ENCODE measurements around the gene RBM17.
A peak's percentile ranks its signal among the peaks of the same experiment; 100 is the strongest.
"Not testable (repeated sequence)": the region's sequence is repeated elsewhere in the genome, so short reads cannot be mapped to it uniquely, and the experiment has no call there.

RBM17 gene

GRCh38 chr10:6088721-6089333 is at the start of gene RBM17:
Gene RBM17, plus strand, starts transcription at chr10:6089034. Its CDS starts 8,032 bp downstream, at chr10:6097066.
- no peaks in the 10 kb centered on the region for H3K9me3 ChIP-seq (ENCODE audit: low read length)
- peak within 1 kb of the TSS; percentile 6; the same call in 1 of the 2 replicates for H2AFZ ChIP-seq (ENCODE audit: low read length)
- H3K9ac ChIP-seq (ENCODE audit: low read length) = peak within 1 kb of the TSS; percentile 84
- no peaks in the 10 kb centered on the region for H3K27me3 ChIP-seq (ENCODE audit: insufficient read depth, low read length)
- peak within 1 kb of the TSS; percentile 83 for H3K4me2 ChIP-seq (ENCODE audit: low read length)
- H3F3A ChIP-seq (ENCODE audit: insufficient read depth, low read length) = no peaks in the 10 kb centered on the region
- peaks cover 48% of the 10 kb centered on the region for H3K79me2 ChIP-seq (ENCODE audit: insufficient read depth, low read length)
- H3K4me1 ChIP-seq (ENCODE audit: insufficient read depth, low read length, severe bottlenecking) = peaks cover 76% of the 10 kb centered on the region
- H4K20me1 ChIP-seq (ENCODE audit: insufficient read depth, low read length) = no peaks in the 10 kb centered on the region
- TF ChIP-seq EZH2 (IDR thresholded peaks at IDR 0.05; ENCODE audit: borderline replicate concordance, low read length) = no peak
- TF ChIP-seq CTCF (IDR thresholded peaks at IDR 0.05; ENCODE audit: low read length) = peak; percentile 100
- no peaks in the 10 kb centered on the region for H3K9me2 ChIP-seq (ENCODE audit: low read depth, low read length)
- H3K36me3 ChIP-seq (ENCODE audit: insufficient read depth, low read length) = peaks cover 14% of the 10 kb centered on the region; the same call in 1 of the 2 replicates
- H3K4me3 ChIP-seq (ENCODE audit: low read depth, low read length, poor library complexity, severe bottlenecking) = peak within 1 kb of the TSS; percentile 78
- H3K27ac ChIP-seq (ENCODE audit: low read depth, low read length, poor library complexity, severe bottlenecking) = peak within 1 kb of the TSS; percentile 94

GRCh38 chr10:6039711-6040110 is 49.1 kb upstream of the RBM17 start:
- no peak for TF ChIP-seq EZH2 (IDR thresholded peaks at IDR 0.05; ENCODE audit: borderline replicate concordance, low read length)
- no peak for TF ChIP-seq CTCF (IDR thresholded peaks at IDR 0.05; ENCODE audit: low read length)
- no peak overlapping the region for H3K27ac ChIP-seq (ENCODE audit: low read depth, low read length, poor library complexity, severe bottlenecking)
- no peaks in the 10 kb centered on the region for H3K9me2 ChIP-seq (ENCODE audit: low read depth, low read length)
- no peaks in the 10 kb centered on the region for H3K27me3 ChIP-seq (ENCODE audit: insufficient read depth, low read length)
- H3K4me1 ChIP-seq (ENCODE audit: insufficient read depth, low read length, severe bottlenecking) = peaks cover 48% of the 10 kb centered on the region
- no peaks in the 10 kb centered on the region for H3K9me3 ChIP-seq (ENCODE audit: low read length)
- no peak overlapping the region for H3K9ac ChIP-seq (ENCODE audit: low read length)
- no peaks in the 10 kb centered on the region for H4K20me1 ChIP-seq (ENCODE audit: insufficient read depth, low read length)
- peaks cover 39% of the 10 kb centered on the region for H3K36me3 ChIP-seq (ENCODE audit: insufficient read depth, low read length)
- H3K4me3 ChIP-seq (ENCODE audit: low read depth, low read length, poor library complexity, severe bottlenecking) = no peak overlapping the region
- no peak overlapping the region for H3K4me2 ChIP-seq (ENCODE audit: low read length)
- H2AFZ ChIP-seq (ENCODE audit: low read length) = no peak overlapping the region
- H3F3A ChIP-seq (ENCODE audit: insufficient read depth, low read length) = 0 out of 2 replicates have a peak, but pooled peaks cover 2% of the 10 kb centered on the region
- no peaks in the 10 kb centered on the region for H3K79me2 ChIP-seq (ENCODE audit: insufficient read depth, low read length)

- Histone ChIP-seq H3K27ac (ENCODE audit: low read depth, low read length, poor library complexity, severe bottlenecking) (no peak overlapping the region), H4K20me1 (ENCODE audit: insufficient read depth, low read length) (no peaks in the 10 kb centered on the region), H3K9me2 (ENCODE audit: low read depth, low read length) (no peaks in the 10 kb centered on the region), H3K4me3 (ENCODE audit: low read depth, low read length, poor library complexity, severe bottlenecking) (no peak overlapping the region), H3K9ac (ENCODE audit: low read length) (no peak overlapping the region), H3K36me3 (ENCODE audit: insufficient read depth, low read length) (peaks cover 44% of the 10 kb centered on the region), H3K4me2 (ENCODE audit: low read length) (no peak overlapping the region), H3K4me1 (ENCODE audit: insufficient read depth, low read length, severe bottlenecking) (peaks cover 49% of the 10 kb centered on the region), H3F3A (ENCODE audit: insufficient read depth, low read length) (0 out of 2 replicates have a peak, but pooled peaks cover 2% of the 10 kb centered on the region), H3K27me3 (ENCODE audit: insufficient read depth, low read length) (no peaks in the 10 kb centered on the region), H3K9me3 (ENCODE audit: low read length) (no peaks in the 10 kb centered on the region), H3K79me2 (ENCODE audit: insufficient read depth, low read length) (no peaks in the 10 kb centered on the region), H2AFZ (ENCODE audit: low read length) (no peak overlapping the region)
- TF ChIP-seq CTCF (IDR thresholded peaks at IDR 0.05; ENCODE audit: low read length) (no peak), EZH2 (IDR thresholded peaks at IDR 0.05; ENCODE audit: borderline replicate concordance, low read length) (no peak)
Measured at GRCh38 chr10:6040205-6040604, 48.6 kb upstream of the RBM17 start.

- not testable (repeated sequence) for H2AFZ ChIP-seq (ENCODE audit: low read length); H3K4me2 ChIP-seq (ENCODE audit: low read length); H3K27me3 ChIP-seq (ENCODE audit: insufficient read depth, low read length); H3K4me3 ChIP-seq (ENCODE audit: low read depth, low read length, poor library complexity, severe bottlenecking); H3K27ac ChIP-seq (ENCODE audit: low read depth, low read length, poor library complexity, severe bottlenecking); H3K9me2 ChIP-seq (ENCODE audit: low read depth, low read length); H3F3A ChIP-seq (ENCODE audit: insufficient read depth, low read length); H4K20me1 ChIP-seq (ENCODE audit: insufficient read depth, low read length); H3K79me2 ChIP-seq (ENCODE audit: insufficient read depth, low read length); H3K9me3 ChIP-seq (ENCODE audit: low read length); H3K9ac ChIP-seq (ENCODE audit: low read length)
- Histone ChIP-seq H3K4me1 (ENCODE audit: insufficient read depth, low read length, severe bottlenecking) (peaks cover 50% of the 10 kb centered on the region), H3K36me3 (ENCODE audit: insufficient read depth, low read length) (peaks cover 39% of the 10 kb centered on the region)
Measured at GRCh38 chr10:6043377-6043776, 45.5 kb upstream of the RBM17 start.

All from OCI-LY1 (cell line).